ENCODE measurements around the gene GNAQ.
A peak's percentile ranks its signal among the peaks of the same experiment; 100 is the strongest.
"Not testable (repeated sequence)": the region's sequence is repeated elsewhere in the genome, so short reads cannot be mapped to it uniquely, and the experiment has no call there.

The GNAQ gene

DNA sequence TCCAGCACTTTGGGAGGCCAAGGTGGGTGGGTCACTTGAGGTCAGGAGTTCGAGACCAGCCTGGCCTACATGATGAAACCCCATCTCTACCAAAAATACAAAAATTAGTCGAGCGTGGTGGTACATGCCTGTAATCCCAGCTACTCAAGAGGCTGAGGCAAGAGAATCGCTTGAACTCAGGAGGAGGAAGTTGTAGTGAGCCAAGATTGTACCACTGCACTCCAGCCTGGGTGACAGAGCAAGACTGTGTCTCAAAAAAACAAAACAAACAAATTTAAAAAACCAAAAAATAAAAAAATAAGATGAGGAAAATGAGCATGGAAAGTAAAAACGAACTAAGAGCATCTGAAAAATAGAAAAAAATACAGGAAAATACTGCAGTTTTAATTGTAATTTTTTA, 152.8 kb downstream of the GNAQ start:
- not testable (repeated sequence) for DNase-seq (ENCODE audit: low read depth, low spot score)

- no peak for DNase-seq (ENCODE audit: low read depth, low spot score)
These were observed 153.6 kb downstream of the GNAQ start for GRCh38 chr9:77877976-77878375.

GRCh38 chr9:77876590-77876989, 155.0 kb downstream of the GNAQ start:
- no peak for DNase-seq (ENCODE audit: low read depth, low spot score)

DNA sequence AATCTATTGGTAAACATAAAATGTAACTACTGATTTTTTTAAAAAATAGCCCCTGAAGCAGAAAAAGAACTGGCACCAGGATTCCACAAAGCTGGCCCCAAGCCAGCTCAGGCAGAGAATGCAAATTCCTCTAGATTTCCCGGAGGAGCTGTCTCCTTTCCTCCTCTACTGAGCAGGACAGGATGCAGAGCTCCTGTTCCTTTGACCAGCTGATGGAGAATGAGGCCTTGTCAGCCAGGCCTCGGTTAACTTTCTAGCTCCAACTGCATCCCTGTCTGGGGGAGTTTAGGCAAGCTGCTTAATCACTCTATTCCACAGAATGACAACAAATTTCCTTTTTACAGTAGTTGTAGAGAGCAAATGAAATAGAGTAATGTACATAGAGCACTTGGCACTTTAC, 155.5 kb downstream of the GNAQ start:
- no peak for DNase-seq (ENCODE audit: low read depth, low spot score)

GRCh38 chr9:77872863-77873262, 158.7 kb downstream of the GNAQ start:
- DNase-seq (ENCODE audit: low read depth, low spot score), result no peak

- no peak for DNase-seq (ENCODE audit: low read depth, low spot score)
These were observed 159.4 kb downstream of the GNAQ start for GRCh38 chr9:77872177-77872576.

- no peak for DNase-seq (ENCODE audit: low read depth, low spot score)
These were observed 160.1 kb downstream of the GNAQ start for GRCh38 chr9:77871483-77871882.

GRCh38 chr9:77866878-77867277, 164.7 kb downstream of the GNAQ start:
- no peak for DNase-seq (ENCODE audit: low read depth, low spot score)

GRCh38 chr9:77865385-77866047, 166.1 kb downstream of the GNAQ start:
- no peak for DNase-seq (ENCODE audit: low read depth, low spot score)

GRCh38 chr9:77864211-77864889, 167.3 kb downstream of the GNAQ start:
- DNase-seq (ENCODE audit: low read depth, low spot score), result no peak

GRCh38 chr9:77863638-77864037, 168.0 kb downstream of the GNAQ start:
- not testable (repeated sequence) for DNase-seq (ENCODE audit: low read depth, low spot score)

DNA sequence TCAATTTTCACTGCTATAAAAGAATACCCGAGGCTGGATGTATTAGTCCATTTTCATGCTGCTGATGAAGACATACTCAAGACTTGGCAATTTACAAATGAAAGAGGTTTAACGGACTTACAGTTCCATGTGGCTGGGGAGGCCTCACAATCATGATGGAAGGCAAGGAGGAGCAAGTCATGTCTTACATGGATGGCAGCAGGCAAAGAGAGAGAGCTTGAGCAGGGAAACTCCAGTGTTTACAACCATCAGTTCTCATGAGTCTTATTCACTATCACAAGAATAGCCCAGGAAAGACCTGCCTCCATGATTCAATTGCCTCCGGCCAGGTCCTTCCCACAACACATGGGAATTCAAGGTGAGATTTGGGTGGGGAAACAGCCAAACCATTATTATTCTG, 170.7 kb downstream of the GNAQ start:
- DNase-seq (ENCODE audit: low read depth, low spot score), result not testable (repeated sequence)

- DNase-seq (ENCODE audit: low read depth, low spot score), result no peak
These were observed 173.9 kb downstream of the GNAQ start for GRCh38 chr9:77857513-77858259.

GRCh38 chr9:77856615-77857014, 175.0 kb downstream of the GNAQ start:
- no peak for DNase-seq (ENCODE audit: low read depth, low spot score)

- no peak for DNase-seq (ENCODE audit: low read depth, low spot score)
These were observed 176.7 kb downstream of the GNAQ start for GRCh38 chr9:77854916-77855311.

DNA sequence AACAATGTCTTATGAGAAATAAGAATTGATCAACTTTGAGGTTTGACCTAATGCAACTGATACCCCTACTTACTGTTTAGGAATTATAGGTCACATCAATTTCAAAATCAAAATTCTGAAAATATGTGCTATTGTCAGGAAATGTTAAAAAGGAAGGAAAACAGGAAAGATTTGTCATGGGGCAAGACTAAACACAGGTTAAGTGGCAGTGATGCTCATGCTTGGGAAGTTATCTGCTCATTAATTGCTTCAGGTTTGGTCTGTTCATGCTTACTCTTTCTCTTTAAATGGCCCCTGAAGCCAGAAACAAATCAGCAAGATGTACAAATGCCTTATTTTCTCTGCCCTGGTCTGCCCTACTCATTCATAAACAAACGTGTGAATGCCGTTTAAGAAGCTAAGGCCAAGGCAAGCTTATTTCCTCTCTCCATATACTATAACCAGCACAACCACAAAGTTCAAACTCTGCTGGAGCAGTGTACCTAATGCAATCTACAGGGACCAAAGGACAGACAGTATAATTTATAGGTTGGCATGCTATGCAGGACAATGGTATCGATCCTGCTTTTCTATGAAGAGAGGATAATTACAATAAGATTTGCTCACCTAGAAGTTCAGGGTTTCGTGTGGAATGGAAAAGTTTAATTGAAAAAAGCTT, 177.2 kb downstream of the GNAQ start:
- DNase-seq (ENCODE audit: low read depth, low spot score), result no peak

- no peak for DNase-seq (ENCODE audit: low read depth, low spot score)
These were observed 177.9 kb downstream of the GNAQ start for GRCh38 chr9:77853716-77854115.

- no peak for DNase-seq (ENCODE audit: low read depth, low spot score)
These were observed 179.6 kb downstream of the GNAQ start for GRCh38 chr9:77851882-77852595.

GRCh38 chr9:77848897-77849296, 182.7 kb downstream of the GNAQ start:
- peak; percentile 37 for DNase-seq (ENCODE audit: low read depth, low spot score)

DNA sequence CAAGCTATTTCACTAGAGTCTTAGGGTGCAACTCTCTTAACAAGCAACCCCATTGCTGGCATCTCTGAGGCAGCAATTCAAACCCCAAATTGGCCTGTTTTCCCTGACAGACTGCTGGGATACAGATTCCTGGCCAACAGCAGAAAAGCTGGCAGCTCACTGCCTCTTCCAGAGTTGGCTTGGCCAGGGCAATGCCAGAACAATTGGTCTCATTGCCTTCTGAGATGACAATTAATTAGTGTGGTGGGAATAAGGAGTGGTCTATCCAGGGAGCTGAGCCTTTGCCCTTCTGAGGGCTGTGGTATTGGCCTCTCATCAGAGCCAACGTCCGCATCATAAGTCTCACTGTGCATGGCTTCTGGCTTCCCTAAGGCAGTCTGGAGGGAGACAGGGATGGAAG, 183.2 kb downstream of the GNAQ start:
- no peak for DNase-seq (ENCODE audit: low read depth, low spot score)

- DNase-seq (ENCODE audit: low read depth, low spot score), result no peak
These were observed 184.0 kb downstream of the GNAQ start for GRCh38 chr9:77847626-77848025.

GRCh38 chr9:77847059-77847499, 184.5 kb downstream of the GNAQ start:
- no peak for DNase-seq (ENCODE audit: low read depth, low spot score)
